HepG2 (cell line): Measurements from ENCODE around the gene IRX3. TPM values are rescaled to one million over a fixed set of nuclear protein-coding genes. Genes with fewer than 3 reads are reported as not detected.

Experiments
- ATAC-seq: fragments of 200-7000 bp; cut with Tn5 transposase; 3 replicates; pipeline ENCODE4 v1.9.1; 2020; ENCODE audit warnings: mild to moderate bottlenecking, moderate library complexity
- BruUV-seq: library from RNA; stranded (reverse); fragments of 400-500 nt; replicated peaks from 2 replicates; lab custom pipeline; 2021; lab: Mats Ljungman, UMichigan
- CTCF ChIA-PET: fragments of 300-600 bp; formaldehyde crosslinking; extraction: SDS; loops from one replicate; lab custom pipeline; 2021; ENCODE audit warnings: low total read pairs, inconsistent platforms, low intra/inter-chr PET ratio; lab: Yijun Ruan, JAX
- POLR2A ChIA-PET: fragments of 350-600 bp; sonication (Branson Sonifier 250); formaldehyde crosslinking; loops from one replicate; lab custom pipeline; 2020; ENCODE audit warnings: antibody characterized with exemption, inconsistent platforms; lab: Yijun Ruan, JAX
- DNase-seq: peaks from one replicate; pipeline ENCODE4 v3.0.0-alpha.2; 2015; ENCODE audit warnings: low spot score
- FAIRE-seq: peaks from 3 replicates; lab custom pipeline; 2011; peaks lifted over from hg19 to GRCh38; lab: Jason Lieb, UNC
- H2AFZ ChIP-seq: one replicate; pipeline ENCODE4 v1.6.1; 2011; ENCODE audit warnings: low read length, inconsistent platforms
- H3K27ac ChIP-seq: fragments of 300-600 bp; 3 replicates; pipeline ENCODE4 v1.8.0; 2011; ENCODE audit warnings: mixed run types, mild to moderate bottlenecking, mixed read lengths, low read length, inconsistent platforms; ENCODE audit not compliant: insufficient read depth; ENCODE audit errors: extremely low read length
- H3K27me3 ChIP-seq, 2 experiments: fragments of 200-600 bp in 1 of 2; 2 replicates in 1 of 2; 3 replicates in 1 of 2; pipeline versions ENCODE4 v1.6.0 to v1.8.0; 2011; ENCODE audit warnings: low read length in 2 of 2, mild to moderate bottlenecking in 2 of 2, moderate library complexity in 2 of 2, inconsistent platforms in 1 of 2; ENCODE audit not compliant: insufficient read depth in 2 of 2, control insufficient read depth in 1 of 2
- H3K36me3 ChIP-seq, 2 experiments: fragments of 200-600 bp in 1 of 2; replicated peaks in 1 of 2; 2 replicates in 1 of 2; 3 replicates in 1 of 2; pipeline versions ENCODE4 v1.5.1 to v1.8.0; 2011; ENCODE audit warnings: low read length in 2 of 2, inconsistent platforms in 1 of 2; ENCODE audit not compliant: insufficient read depth in 2 of 2, control insufficient read depth in 1 of 2
- H3K4me1 ChIP-seq: 2 replicates; pipeline ENCODE4 v1.5.1; 2012; ENCODE audit warnings: low read length, inconsistent platforms; ENCODE audit not compliant: insufficient read depth
- H3K4me2 ChIP-seq: 2 replicates; pipeline ENCODE4 v1.6.0; 2011; ENCODE audit warnings: low read depth, low read length, inconsistent platforms
- H3K4me3 ChIP-seq, 3 experiments: fragments of 200-600 bp in 1 of 3; sonication (generic), shearing (Covaris generic) in 1 of 3; replicated peaks in 1 of 3; 2 replicates each; pipeline ENCODE4 v1.5.1; 2011 to 2016; ENCODE audit warnings: low read length in 3 of 3, inconsistent platforms in 2 of 3, low read depth in 2 of 3, mild to moderate bottlenecking in 2 of 3, control low read depth in 1 of 3, mixed read lengths in 1 of 3; ENCODE audit not compliant: insufficient read depth in 1 of 3
- H3K79me2 ChIP-seq: one replicate; pipeline ENCODE4 v1.6.1; 2011; ENCODE audit warnings: low read length, inconsistent platforms; ENCODE audit not compliant: insufficient read depth
- H3K9ac ChIP-seq: 2 replicates; pipeline ENCODE4 v1.6.0; 2011; ENCODE audit warnings: mild to moderate bottlenecking, low read depth, low read length, inconsistent platforms; ENCODE audit not compliant: insufficient read depth
- H3K9me3 ChIP-seq: 2 replicates; pipeline ENCODE4 v1.5.1; 2012; ENCODE audit warnings: mild to moderate bottlenecking, low read length
- H4K20me1 ChIP-seq: 2 replicates; pipeline ENCODE4 v1.6.0; 2011; ENCODE audit warnings: inconsistent platforms, mild to moderate bottlenecking, low read length, moderate library complexity; ENCODE audit not compliant: insufficient read depth
- ARID5B ChIP-seq: IDR thresholded peaks from 2 replicates; pipeline ENCODE4 v1.4.0; 2020; ENCODE audit warnings: mild to moderate bottlenecking, missing genetic modification reagents
- CREM ChIP-seq, 2 experiments: sonication (generic) in 1 of 2; formaldehyde crosslinking in 1 of 2; IDR thresholded peaks; 2 replicates each; pipeline versions ENCODE4 v1.4.0 to v1.6.1; 2016 to 2020; ENCODE audit warnings: antibody characterized with exemption in 1 of 2, mild to moderate bottlenecking in 1 of 2, missing genetic modification reagents in 1 of 2
- HOXA7 ChIP-seq: sonication (generic); formaldehyde crosslinking; IDR thresholded peaks from 2 replicates; pipeline ENCODE4 v1.8.1; 2022; ENCODE audit warnings: mild to moderate bottlenecking, missing genetic modification reagents, moderate library complexity
- RXRA ChIP-seq: sonication (generic); formaldehyde crosslinking; IDR thresholded peaks from 2 replicates; pipeline ENCODE4 v1.5.1; 2020; ENCODE audit warnings: missing genetic modification reagents
- U2AF2 ChIP-seq: fragments of 200-400 bp; formaldehyde crosslinking; IDR thresholded peaks from 2 replicates; pipeline ENCODE4 v1.6.1; 2017; ENCODE audit warnings: low read depth, mild to moderate bottlenecking, low read length
- ZFP82 ChIP-seq: sonication (generic); formaldehyde crosslinking; IDR thresholded peaks from 2 replicates; pipeline ENCODE4 v1.5.1; 2020; ENCODE audit warnings: mild to moderate bottlenecking, missing genetic modification reagents, borderline replicate concordance
- ZNF350 ChIP-seq: sonication (generic); formaldehyde crosslinking; IDR thresholded peaks from 2 replicates; pipeline ENCODE4 v1.4.0; 2020; ENCODE audit warnings: mild to moderate bottlenecking, low read depth, missing genetic modification reagents, borderline replicate concordance
- ZNF512B ChIP-seq: sonication (generic); formaldehyde crosslinking; IDR thresholded peaks from 2 replicates; pipeline ENCODE4 v1.5.1; 2020; ENCODE audit warnings: missing genetic modification reagents, mild to moderate bottlenecking, borderline replicate concordance
- ZNF766 ChIP-seq: sonication (generic); formaldehyde crosslinking; IDR thresholded peaks from 2 replicates; pipeline ENCODE4 v1.5.0; 2020; ENCODE audit warnings: missing genetic modification reagents, borderline replicate concordance
- ZNF841 ChIP-seq: sonication (generic); formaldehyde crosslinking; IDR thresholded peaks from 2 replicates; pipeline ENCODE4 v1.8.1; 2023; ENCODE audit warnings: missing genetic modification reagents, borderline replicate concordance
- WGBS: methylation state at CpG from one replicate; pipeline ENCODE4 v1.1.6; 2017; ENCODE audit warnings: low lambda C conversion rate; 5-methylcytosine and 5-hydroxymethylcytosine counted together
- in situ Hi-C: cut with HindIII; loops from 2 replicates; pipeline ENCODE4 v1.10.0; 2017; ENCODE audit warnings: low pct_unique_long_range_greater_than_20kb; ENCODE audit not compliant: extremely low pct_ligation_motif_present
- intact Hi-C: fragments of 100-400 bp; cut with micrococcal nuclease; formaldehyde crosslinking; loops from one replicate; pipeline ENCODE4 v1.10.0; 2022; ENCODE audit not compliant: unreplicated experiment
- polyA plus RNA-seq, 8 experiments: library from polyadenylated mRNA; depleted of rRNA in 3 of 8; stranded (reverse) in 7 of 8; unstranded in 1 of 8; fragments of >200 nt; fragmentation: Illumina TruSeq in 4 of 8; extraction: Trizol in 4 of 8; gene quantifications; 2 replicates each; pipeline versions ENCODE4 v1.2.1 to v1.2.3, GENCODE V29; 2011 to 2016; ENCODE audit warnings: low read depth in 4 of 8, missing spikeins in 1 of 8, mixed read lengths in 1 of 8; ENCODE audit not compliant: insufficient read depth in 1 of 8
- total RNA-seq, 5 experiments: library from RNA; depleted of rRNA; stranded (reverse); fragments of >200 nt; fragmentation: Illumina TruSeq; extraction: Trizol; gene quantifications; 2 replicates each; pipeline ENCODE4 v1.2.3, GENCODE V29; 2016; ENCODE audit warnings: low read depth in 1 of 5

The IRX3 gene
- total and polyA plus RNA-seq, 2 of the 13 experiments (the other 11 are each of a cell fraction or from before 2014, with no cell fraction given): 9.2 to 16.4 TPM

GRCh38 chr16:54275956-54276355, 10.6 kb downstream of the IRX3 start:
- no TSS peak for BruUV-seq
- Histone ChIP-seq H3K4me1 (peaks cover 33% of the 10 kb centered on the region), H2AFZ (no peak overlapping the region), H3K27ac (no peak overlapping the region), H3K27me3 (no peaks in the 10 kb centered on the region), H3K36me3 (no peaks in the 10 kb centered on the region), H4K20me1 (no peaks in the 10 kb centered on the region), H3K4me2 (no peak overlapping the region), H3K4me3 (no peak overlapping the region), H3K9me3 (no peaks in the 10 kb centered on the region), H3K79me2 (no peaks in the 10 kb centered on the region), H3K9ac (no peak overlapping the region)
- WGBS: 91% methylated on average over 5 of the region's 6 CpGs
- TF ChIP-seq ZNF841: no peak
- TF ChIP-seq RXRA (CRISPR knock-in tag): no peak
- no peak for TF ChIP-seq ZNF766 (CRISPR knock-in tag)
- TF ChIP-seq CREM (IDR thresholded peaks at IDR 0.05): no peak
- no peak for TF ChIP-seq CREM (CRISPR knock-in tag; IDR thresholded peaks at IDR 0.05)
- no peak for TF ChIP-seq U2AF2
- no peak for TF ChIP-seq HOXA7 (CRISPR knock-in tag)
- in situ Hi-C loops (no loop called here), intact Hi-C loops (no loop called here)
- ATAC-seq: no peak
- no peak for DNase-seq
- CTCF ChIA-PET: no interaction called here
- FAIRE-seq: no peak
- POLR2A ChIA-PET: no interaction called here

GRCh38 chr16:54273566-54273965, 13.0 kb downstream of the IRX3 start:
- Histone ChIP-seq H2AFZ (no peak overlapping the region), H3K4me1 (peaks cover 30% of the 10 kb centered on the region), H3K9me3 (no peaks in the 10 kb centered on the region), H3K79me2 (no peaks in the 10 kb centered on the region), H3K4me2 (no peak overlapping the region), H3K9ac (no peak overlapping the region), H4K20me1 (no peaks in the 10 kb centered on the region), H3K36me3 (no peaks in the 10 kb centered on the region), H3K4me3 (no peak overlapping the region), H3K27me3 (no peaks in the 10 kb centered on the region), H3K27ac (no peak overlapping the region)
- ChIA-PET CTCF (no interaction called here), POLR2A (no interaction called here)
- intact Hi-C loops: no loop called here
- ATAC-seq: no peak
- no TSS peak for BruUV-seq
- FAIRE-seq: no peak
- DNase-seq: no peak
- 85% methylated on average over 4 of the region's 4 CpGs for WGBS
- in situ Hi-C loops: no loop called here
- no peak for TF ChIP-seq ZNF512B (CRISPR knock-in tag)
- no peak for TF ChIP-seq HOXA7 (CRISPR knock-in tag)
- TF ChIP-seq ZFP82: no peak
- no peak for TF ChIP-seq ARID5B (CRISPR knock-in tag)
- TF ChIP-seq ZNF350 (CRISPR knock-in tag): no peak
